ENCODE measurements around the gene GULP1.
"Not testable (repeated sequence)": the region's sequence is repeated elsewhere in the genome, so short reads cannot be mapped to it uniquely, and the experiment has no call there.

Gene GULP1

DNA sequence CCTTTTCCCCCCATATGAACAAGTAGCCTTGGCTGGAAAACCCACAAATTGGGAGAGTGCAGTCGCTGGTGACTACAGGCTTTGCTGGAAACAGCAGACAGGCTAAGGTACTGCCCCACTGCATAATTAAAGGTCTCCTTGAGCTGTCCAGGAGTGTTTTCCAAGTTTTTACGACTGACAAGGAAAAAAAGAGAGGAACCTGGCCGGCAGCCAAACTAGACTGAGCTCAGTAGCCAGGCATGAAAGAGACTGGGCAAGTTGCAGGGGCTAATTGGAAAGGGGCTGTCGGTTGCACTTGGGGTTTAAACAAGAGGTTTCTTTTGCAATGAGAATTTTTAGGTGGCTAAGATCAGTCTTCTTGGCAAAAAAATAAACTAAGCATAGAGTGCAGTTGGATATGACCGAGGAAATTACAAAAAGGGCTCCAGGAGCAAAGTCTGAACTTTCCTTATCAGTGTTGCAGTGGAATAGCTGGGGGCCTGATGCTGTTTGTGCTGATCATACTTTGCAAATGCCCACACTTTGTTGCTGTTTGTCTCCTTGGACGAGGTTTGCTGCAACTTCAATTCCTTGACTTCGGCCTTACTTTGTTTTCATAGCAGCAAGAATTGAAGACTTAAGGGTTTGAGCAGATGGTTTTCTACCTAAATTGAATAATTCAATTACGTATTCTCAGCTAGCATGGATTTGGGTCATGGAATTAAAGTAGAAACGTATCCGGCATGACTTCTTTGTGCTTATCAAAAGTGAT lies 2.1 kb downstream of the GULP1 start:
- DNase-seq, result no peak

- no peak for DNase-seq
Observed at GRCh38 chr2:188294352-188294926, 2.8 kb downstream of the GULP1 start.

DNA sequence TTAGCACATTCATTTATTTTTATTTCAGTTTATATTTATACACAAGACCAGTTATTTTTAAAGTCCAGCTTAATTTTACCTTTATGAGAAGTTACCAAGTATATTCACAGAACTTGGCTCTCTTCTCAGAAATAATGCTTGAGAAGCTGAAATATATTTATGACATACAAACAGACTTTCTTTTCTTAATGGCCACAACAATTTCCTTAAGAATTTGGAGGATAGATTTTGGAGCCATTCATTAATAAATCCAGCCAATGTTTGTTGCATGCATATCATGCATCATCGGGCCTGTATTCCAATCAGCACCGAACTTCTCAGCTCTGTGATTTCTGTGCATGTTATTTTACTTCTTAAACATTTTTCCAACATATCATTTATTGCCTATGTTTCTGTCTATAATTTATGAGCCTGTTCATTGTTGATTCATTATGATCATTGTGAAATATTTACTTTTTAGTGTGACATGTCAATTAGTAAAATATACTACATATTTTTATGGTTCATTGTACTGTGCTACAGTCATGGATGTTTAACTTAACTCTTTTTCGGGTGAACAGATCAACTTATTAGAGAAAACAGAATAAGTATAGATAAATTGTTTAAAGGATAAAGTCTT lies 3.5 kb downstream of the GULP1 start:
- no peak for DNase-seq

- no peak for DNase-seq
Observed at GRCh38 chr2:188297978-188298377, 6.3 kb downstream of the GULP1 start.

- not testable (repeated sequence) for DNase-seq
Observed at GRCh38 chr2:188298937-188299371, 7.3 kb downstream of the GULP1 start.

GRCh38 chr2:188303363-188304031 lies 11.8 kb downstream of the GULP1 start:
- DNase-seq, result no peak

- DNase-seq, result no peak
Observed at GRCh38 chr2:188305271-188305670, 13.6 kb downstream of the GULP1 start.

- DNase-seq, result no peak
Observed at GRCh38 chr2:188306271-188306670, 14.6 kb downstream of the GULP1 start.

- no peak for DNase-seq
Observed at GRCh38 chr2:188307850-188308283, 16.2 kb downstream of the GULP1 start.

DNA sequence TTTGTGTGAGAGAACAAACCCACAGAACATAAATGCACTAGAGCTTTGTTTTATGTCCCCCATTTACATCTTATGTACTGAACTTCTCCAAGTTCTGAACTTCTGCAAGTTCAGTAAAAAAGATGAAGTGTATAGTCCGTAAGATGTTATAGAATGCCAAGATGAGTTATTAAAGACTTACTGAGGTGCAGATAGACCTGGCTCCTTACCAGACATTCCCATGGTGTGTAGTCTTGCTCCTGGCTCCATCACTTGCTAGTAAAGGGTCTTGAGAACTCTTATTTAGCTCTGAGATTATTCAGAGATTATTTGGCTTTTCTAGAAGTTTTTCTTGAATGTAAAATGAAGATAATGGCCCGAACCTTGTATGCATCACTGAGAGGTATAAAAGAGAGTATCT lies 16.8 kb downstream of the GULP1 start:
- DNase-seq, result no peak

DNA sequence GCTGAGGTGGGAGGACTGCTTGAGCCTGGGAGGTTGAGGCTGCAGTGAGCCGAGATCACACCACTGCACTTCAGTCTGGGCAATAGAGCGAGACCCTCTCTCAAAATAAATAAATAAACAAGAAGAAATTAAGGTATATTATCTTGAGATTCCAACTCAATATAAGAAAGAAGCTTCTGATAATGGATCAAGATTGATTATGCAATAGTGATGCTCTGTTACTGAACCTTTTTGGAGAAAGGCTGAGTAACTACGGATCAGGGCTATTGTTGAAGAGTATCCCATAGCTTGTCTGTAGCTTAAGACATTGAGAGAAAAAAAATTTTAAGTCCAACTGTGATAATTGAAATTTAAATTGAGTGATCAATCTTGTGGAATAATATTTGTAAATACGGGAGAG lies 17.7 kb downstream of the GULP1 start:
- DNase-seq, result no peak

DNA sequence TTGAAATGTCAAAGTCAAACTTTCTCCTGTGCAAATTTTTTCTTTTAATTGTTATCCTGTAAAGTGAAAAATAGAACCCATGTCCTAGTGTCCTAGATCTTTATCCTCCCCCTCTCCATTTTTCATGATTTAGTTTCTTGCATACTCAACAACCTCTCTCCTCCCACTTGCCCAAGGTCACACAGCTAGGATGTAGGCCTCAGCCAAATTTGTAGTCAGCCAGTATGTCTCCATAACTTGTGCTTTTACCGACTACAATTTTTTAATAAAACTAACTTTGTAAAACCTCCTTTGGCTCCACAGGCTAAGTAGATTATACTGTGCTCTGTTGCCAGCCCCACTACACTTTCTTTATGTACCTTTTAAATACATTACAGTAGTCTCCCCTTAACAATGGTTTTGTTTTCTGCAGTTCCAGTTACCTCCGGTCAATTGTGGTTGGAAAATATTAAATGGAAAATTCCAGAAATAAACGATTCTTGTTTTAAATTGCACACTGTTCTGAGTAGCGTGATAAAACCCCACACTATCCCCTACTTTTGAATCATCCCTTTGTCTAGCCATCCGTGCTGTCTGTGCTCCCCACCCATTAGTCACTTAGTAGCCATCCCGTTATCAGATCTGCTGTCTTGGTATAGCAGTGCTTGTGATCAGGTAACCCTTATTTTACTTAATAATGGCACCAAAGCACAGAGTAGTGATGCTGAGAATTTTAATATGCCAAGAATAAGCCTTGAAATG lies 22.8 kb downstream of the GULP1 start:
- DNase-seq, result no peak

- no peak for DNase-seq
Observed at GRCh38 chr2:188315750-188316149, 24.1 kb downstream of the GULP1 start.

DNA sequence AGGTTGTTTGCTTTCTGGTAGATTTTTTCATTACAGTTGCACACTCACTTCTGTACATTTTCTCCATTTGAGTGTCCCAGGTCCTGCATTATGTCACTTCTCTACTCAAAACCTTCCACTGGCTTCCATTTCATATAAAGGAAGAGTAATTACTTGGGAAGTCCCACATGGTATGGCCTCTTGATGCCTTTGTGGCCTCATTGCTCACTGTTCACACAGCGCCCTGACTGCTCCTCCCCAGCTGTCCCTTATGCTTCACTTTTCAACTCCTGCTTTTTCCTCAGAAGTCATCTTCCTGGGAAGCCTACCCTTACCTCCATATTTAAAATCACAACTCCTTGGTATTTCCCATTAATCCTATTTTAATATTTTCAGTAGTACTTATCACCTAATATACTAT lies 24.7 kb downstream of the GULP1 start:
- no peak for DNase-seq

- DNase-seq, result no peak
Observed at GRCh38 chr2:188316791-188317423, 25.2 kb downstream of the GULP1 start.

DNA sequence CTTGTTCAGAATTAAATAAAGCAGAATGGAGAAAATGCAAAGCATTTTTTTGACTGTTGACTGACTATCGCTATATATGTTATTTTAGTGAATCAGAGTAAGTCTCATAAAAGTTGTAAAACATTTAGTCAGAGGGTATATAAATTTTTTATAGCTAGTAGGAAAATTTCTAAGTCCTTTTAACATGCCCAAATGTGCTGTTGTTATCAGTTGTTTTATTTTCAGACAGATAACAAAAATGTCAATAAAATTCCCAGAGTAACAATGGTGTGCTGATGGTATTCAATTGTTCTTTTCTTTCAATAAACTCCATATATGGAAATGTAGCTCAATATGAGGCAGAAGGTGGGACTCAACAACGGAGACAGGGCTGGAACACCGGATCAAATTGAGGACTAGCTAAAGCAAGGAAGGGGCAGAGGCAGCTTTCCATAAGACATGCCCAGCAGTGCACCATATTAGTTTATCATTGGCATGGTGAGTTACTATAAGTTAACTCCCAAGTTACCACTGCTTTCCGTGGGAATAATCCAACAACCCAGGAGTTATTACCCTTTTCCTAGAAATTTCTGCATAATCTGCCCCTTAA lies 26.6 kb downstream of the GULP1 start:
- DNase-seq, result no peak

DNA sequence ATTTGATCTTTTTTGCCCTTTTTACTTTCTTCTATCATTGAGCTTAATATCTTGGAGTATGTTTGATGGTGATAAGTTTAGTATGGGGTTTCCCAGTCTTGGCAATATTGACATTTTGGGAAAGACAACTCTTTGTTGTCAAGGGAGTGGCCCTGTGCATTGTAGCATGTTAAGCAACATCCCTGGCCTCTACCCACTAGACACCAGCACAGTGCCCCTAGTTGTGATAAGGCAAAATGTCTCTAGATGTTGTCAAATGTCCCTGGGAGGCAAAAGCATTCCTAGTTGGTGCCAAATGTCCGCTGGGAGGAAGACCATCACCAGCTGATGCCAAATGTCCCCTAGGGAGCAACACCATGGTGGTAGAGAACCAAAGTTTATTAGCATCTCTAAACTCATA lies 28.2 kb downstream of the GULP1 start:
- no peak for DNase-seq

- no peak for DNase-seq
Observed at GRCh38 chr2:188320861-188321260, 29.2 kb downstream of the GULP1 start.

- no peak for DNase-seq
Observed at GRCh38 chr2:188322569-188323551, 31.2 kb downstream of the GULP1 start.

- no peak for DNase-seq
Observed at GRCh38 chr2:188324067-188324466, 32.4 kb downstream of the GULP1 start.

- no peak for DNase-seq
Observed at GRCh38 chr2:188326290-188326668, 34.6 kb downstream of the GULP1 start.

Measured in stimulated activated CD4-positive, alpha-beta T cell treated with anti-CD3 and anti-CD28 coated beads, Interleukin-2, amount 100 ng/mL, for 48 hours (primary cell).